ENCODE measurements around the gene CDH4.

Gene CDH4

DNA sequence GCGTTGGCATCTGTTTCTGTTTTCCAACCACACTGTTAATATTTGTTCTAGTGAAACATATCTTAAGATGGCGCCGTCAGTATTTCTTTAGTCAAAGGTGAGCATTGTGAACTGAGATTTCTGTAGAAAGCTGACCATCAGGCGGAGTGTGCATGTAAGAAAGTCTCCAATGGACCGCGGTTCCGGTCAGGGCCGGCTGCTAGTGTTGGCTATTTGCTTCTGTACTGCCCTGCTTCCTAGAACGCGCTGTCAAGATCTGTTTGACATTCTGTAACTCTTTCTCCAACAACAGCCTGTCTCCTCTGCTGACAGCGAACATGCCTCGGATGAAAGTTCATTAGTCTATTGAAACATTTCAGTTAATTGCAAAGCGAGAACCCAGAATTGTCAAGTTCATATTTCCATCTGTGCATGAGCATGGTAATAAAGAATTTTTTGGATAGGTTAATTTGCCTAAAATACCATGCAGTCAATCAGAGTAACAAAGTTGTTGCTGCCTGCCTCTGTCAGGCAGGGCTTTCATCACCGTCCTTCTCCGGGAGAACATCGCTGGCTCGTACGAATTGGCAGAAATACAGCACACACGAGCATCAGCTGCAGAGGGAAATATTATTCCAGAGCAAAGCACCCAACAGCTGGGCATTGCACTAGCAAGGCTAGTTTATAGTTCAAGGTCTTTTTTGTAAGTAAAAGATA, 369.1 kb downstream of the CDH4 start:
- Histone ChIP-seq H3K27me3 (ENCODE audit: control insufficient read depth, insufficient read depth, low read length) (no peaks in the 10 kb centered on the region), H3K9ac (ENCODE audit: low read depth, low read length) (no peak overlapping the region), H3K4me1 (ENCODE audit: control insufficient read depth, insufficient read depth, low read length) (no peaks in the 10 kb centered on the region), H3K4me3 (ENCODE audit: low read depth, low read length) (no peak overlapping the region), H3K9me3 (ENCODE audit: control insufficient read depth, insufficient read depth, low read length) (no peaks in the 10 kb centered on the region), H3K36me3 (ENCODE audit: control insufficient read depth, insufficient read depth, low read length) (no peaks in the 10 kb centered on the region)

DNA sequence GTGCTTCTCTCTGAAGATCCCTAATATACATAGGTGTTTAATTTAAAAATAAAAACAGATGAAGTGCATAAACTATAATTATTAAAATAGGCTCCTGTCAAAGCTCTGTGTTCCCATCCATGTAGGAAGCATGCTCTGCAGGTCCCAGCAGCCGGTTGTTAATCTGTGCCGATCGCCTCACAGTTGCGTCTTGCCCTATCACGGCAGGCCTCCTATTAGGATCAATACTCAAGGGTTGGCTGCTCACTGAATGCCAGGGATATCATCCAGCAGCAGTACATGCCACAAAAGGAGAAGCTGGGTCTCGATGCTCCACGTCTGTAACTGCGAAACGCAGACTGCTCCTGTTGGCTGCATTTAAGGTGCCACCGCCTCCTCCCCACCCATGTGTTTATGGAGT, 369.8 kb downstream of the CDH4 start:
- Histone ChIP-seq H3K4me3 (ENCODE audit: low read depth, low read length) (no peak overlapping the region), H3K27me3 (ENCODE audit: control insufficient read depth, insufficient read depth, low read length) (no peaks in the 10 kb centered on the region), H3K36me3 (ENCODE audit: control insufficient read depth, insufficient read depth, low read length) (no peaks in the 10 kb centered on the region), H3K4me1 (ENCODE audit: control insufficient read depth, insufficient read depth, low read length) (no peaks in the 10 kb centered on the region), H3K9me3 (ENCODE audit: control insufficient read depth, insufficient read depth, low read length) (no peaks in the 10 kb centered on the region), H3K9ac (ENCODE audit: low read depth, low read length) (no peak overlapping the region)

DNA sequence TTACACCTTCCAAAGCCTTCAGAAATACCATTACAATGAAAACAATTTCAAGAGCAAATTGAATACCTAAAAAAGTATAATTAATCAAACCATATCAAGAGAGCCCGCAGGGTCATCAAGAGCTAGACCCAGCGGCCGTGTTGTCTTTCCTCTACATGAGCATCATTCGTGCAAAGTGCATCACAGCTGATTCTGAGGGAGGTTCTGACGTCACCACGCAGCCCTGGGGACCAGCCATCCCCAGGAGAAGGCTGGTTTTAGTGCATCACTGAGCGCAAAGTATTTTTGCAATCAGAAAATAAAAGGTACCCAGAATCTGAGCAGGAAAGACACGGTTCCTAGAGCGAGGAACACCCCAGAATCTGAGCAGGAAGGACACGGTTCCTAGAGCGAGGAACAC, 371.4 kb downstream of the CDH4 start:
- Histone ChIP-seq H3K4me3 (ENCODE audit: low read depth, low read length) (no peak overlapping the region), H3K36me3 (ENCODE audit: control insufficient read depth, insufficient read depth, low read length) (no peaks in the 10 kb centered on the region), H3K4me1 (ENCODE audit: control insufficient read depth, insufficient read depth, low read length) (no peaks in the 10 kb centered on the region), H3K9me3 (ENCODE audit: control insufficient read depth, insufficient read depth, low read length) (no peaks in the 10 kb centered on the region), H3K9ac (ENCODE audit: low read depth, low read length) (no peak overlapping the region), H3K27me3 (ENCODE audit: control insufficient read depth, insufficient read depth, low read length) (no peaks in the 10 kb centered on the region)

DNA sequence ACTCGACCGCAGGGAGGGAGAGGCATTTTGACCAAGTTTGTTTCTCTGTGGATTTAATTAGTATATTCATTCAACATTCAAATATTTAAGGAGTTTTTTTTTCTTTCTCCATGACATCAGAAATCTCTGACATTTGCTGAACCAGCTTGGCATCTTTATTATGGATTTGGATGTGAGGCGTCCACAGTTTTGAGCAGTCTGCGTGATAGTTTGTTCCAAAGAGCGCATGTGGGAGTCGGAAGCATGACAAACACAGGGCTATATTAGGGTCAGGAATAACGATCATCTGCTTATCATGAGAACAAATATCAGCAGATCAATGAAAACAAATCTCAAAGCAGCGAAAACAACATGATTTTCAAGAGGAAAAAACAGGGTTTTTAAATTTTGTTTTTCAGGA, 373.2 kb downstream of the CDH4 start:
- no peak overlapping the region for H3K4me3 ChIP-seq (ENCODE audit: low read depth, low read length)
- H3K9me3 ChIP-seq (ENCODE audit: control insufficient read depth, insufficient read depth, low read length) = no peaks in the 10 kb centered on the region
- H3K9ac ChIP-seq (ENCODE audit: low read depth, low read length) = no peak overlapping the region
- no peaks in the 10 kb centered on the region for H3K27me3 ChIP-seq (ENCODE audit: control insufficient read depth, insufficient read depth, low read length)
- H3K36me3 ChIP-seq (ENCODE audit: control insufficient read depth, insufficient read depth, low read length) = no peaks in the 10 kb centered on the region
- no peaks in the 10 kb centered on the region for H3K4me1 ChIP-seq (ENCODE audit: control insufficient read depth, insufficient read depth, low read length)

DNA sequence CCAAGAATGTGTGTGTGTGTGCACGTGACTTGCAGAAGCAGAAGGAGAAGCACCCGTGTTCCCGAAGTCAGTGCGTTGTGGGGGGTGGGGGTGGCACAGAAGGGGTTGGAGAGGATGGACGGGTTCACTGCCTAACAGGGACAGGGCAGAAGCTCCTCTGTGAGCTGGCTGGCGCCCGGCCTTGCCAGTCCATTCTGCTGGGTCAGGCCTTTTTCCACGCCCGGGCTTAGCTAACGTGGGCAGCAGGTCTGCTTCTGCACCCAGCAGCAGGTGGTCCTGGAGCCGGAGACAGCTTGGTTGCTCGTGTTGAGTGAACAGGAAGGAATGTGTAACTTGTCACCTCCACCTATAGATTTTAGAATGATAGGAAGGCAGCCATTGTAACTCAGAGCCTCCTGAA, 374.4 kb downstream of the CDH4 start:
- Histone ChIP-seq H3K9me3 (ENCODE audit: control insufficient read depth, insufficient read depth, low read length) (no peaks in the 10 kb centered on the region), H3K4me1 (ENCODE audit: control insufficient read depth, insufficient read depth, low read length) (no peaks in the 10 kb centered on the region), H3K27me3 (ENCODE audit: control insufficient read depth, insufficient read depth, low read length) (no peaks in the 10 kb centered on the region), H3K4me3 (ENCODE audit: low read depth, low read length) (no peak overlapping the region), H3K9ac (ENCODE audit: low read depth, low read length) (no peak overlapping the region), H3K36me3 (ENCODE audit: control insufficient read depth, insufficient read depth, low read length) (peaks cover 2% of the 10 kb centered on the region)

DNA sequence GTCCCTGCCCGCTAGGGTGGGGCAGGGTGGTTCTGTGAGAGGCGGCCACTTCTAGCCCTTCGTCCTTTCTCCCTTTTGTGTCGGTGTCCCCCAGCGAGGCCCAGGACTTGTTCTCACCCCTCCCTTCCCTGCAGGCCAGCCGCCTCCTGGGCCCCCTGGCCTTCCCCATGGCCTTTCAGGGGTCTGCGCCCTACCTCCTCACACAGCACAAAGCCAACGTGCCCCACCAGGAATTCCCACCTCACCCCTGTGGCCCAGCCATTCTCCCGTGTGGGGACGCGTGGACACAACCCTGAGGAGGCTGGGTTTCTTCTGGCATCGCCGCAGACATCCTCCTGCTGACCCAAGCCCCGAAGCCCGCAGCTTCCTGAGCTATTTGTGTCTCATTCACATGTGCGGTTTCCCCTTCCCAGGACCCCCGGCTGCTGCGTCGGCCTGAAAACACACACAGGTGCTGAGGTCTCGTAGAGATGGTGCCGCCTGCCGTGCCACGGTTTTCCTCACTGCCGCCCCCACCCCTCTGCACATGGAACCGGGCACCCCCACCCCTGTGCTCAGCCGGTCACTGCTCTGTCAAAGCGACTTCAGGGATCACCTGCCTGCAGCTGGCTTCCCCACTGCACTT, 375.8 kb downstream of the CDH4 start:
- no peak overlapping the region for H3K9ac ChIP-seq (ENCODE audit: low read depth, low read length)
- no peaks in the 10 kb centered on the region for H3K9me3 ChIP-seq (ENCODE audit: control insufficient read depth, insufficient read depth, low read length)
- no peak overlapping the region for H3K4me3 ChIP-seq (ENCODE audit: low read depth, low read length)
- no peaks in the 10 kb centered on the region for H3K4me1 ChIP-seq (ENCODE audit: control insufficient read depth, insufficient read depth, low read length)
- H3K36me3 ChIP-seq (ENCODE audit: control insufficient read depth, insufficient read depth, low read length) = peaks cover 2% of the 10 kb centered on the region
- no peaks in the 10 kb centered on the region for H3K27me3 ChIP-seq (ENCODE audit: control insufficient read depth, insufficient read depth, low read length)

DNA sequence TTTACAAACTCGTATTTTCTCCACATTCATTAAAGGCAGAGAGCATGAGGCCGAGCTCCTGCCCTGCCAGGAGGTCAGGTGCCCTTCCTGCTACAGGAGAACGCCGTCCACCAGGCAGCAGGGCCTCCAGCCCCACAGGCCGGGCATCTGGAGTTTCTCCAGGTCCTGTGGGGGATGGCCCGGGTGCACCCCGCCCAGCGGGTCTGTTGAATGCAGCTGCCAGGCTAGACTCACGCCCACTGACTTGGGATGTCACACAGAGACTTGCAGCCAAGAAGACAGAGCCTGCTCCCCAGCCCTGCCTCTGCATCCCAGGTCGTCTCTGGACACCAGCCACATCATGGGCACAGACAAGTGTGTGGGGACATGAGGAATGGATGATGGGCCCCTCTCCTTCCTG, 376.4 kb downstream of the CDH4 start:
- Histone ChIP-seq H3K36me3 (ENCODE audit: control insufficient read depth, insufficient read depth, low read length) (peaks cover 2% of the 10 kb centered on the region), H3K4me1 (ENCODE audit: control insufficient read depth, insufficient read depth, low read length) (no peaks in the 10 kb centered on the region), H3K4me3 (ENCODE audit: low read depth, low read length) (no peak overlapping the region), H3K9ac (ENCODE audit: low read depth, low read length) (no peak overlapping the region), H3K9me3 (ENCODE audit: control insufficient read depth, insufficient read depth, low read length) (no peaks in the 10 kb centered on the region), H3K27me3 (ENCODE audit: control insufficient read depth, insufficient read depth, low read length) (no peaks in the 10 kb centered on the region)

DNA sequence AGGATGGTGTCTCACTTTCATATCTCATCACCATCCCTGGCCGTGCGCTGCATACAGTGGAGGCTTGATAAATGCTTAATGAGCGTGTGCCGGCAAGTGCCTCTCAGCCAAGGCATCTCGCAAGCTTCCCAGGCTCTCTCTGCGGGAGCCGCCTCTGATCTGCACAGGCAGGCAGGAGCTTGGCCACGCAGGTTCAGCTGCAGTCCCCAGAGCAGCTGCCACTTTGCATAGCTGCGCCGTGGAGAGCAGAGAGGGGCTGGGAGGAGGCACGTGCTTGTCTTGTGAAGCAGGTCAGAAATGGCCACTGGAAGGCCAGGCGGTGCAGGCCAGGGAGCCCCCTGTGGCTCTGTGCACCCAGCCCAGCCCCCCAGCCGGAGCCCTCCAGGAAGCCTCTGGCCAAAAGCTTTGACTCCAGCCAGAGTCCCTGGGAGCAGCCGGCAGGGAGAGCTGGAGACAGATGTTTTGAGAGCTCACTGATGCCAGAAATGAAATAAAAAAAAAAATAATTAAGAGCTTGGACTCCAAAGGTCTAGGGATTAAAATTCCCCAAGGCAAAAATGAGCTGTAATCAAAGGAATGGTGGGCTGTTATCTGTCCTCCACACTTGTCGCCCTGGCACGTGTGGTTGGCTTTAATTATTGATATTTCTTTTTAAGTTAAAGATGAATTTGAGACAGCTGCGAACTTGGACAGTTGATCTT, 377.0 kb downstream of the CDH4 start:
- Histone ChIP-seq H3K27me3 (ENCODE audit: control insufficient read depth, insufficient read depth, low read length) (no peaks in the 10 kb centered on the region), H3K9ac (ENCODE audit: low read depth, low read length) (no peak overlapping the region), H3K4me1 (ENCODE audit: control insufficient read depth, insufficient read depth, low read length) (no peaks in the 10 kb centered on the region), H3K9me3 (ENCODE audit: control insufficient read depth, insufficient read depth, low read length) (no peaks in the 10 kb centered on the region), H3K4me3 (ENCODE audit: low read depth, low read length) (no peak overlapping the region), H3K36me3 (ENCODE audit: control insufficient read depth, insufficient read depth, low read length) (peaks cover 2% of the 10 kb centered on the region)

DNA sequence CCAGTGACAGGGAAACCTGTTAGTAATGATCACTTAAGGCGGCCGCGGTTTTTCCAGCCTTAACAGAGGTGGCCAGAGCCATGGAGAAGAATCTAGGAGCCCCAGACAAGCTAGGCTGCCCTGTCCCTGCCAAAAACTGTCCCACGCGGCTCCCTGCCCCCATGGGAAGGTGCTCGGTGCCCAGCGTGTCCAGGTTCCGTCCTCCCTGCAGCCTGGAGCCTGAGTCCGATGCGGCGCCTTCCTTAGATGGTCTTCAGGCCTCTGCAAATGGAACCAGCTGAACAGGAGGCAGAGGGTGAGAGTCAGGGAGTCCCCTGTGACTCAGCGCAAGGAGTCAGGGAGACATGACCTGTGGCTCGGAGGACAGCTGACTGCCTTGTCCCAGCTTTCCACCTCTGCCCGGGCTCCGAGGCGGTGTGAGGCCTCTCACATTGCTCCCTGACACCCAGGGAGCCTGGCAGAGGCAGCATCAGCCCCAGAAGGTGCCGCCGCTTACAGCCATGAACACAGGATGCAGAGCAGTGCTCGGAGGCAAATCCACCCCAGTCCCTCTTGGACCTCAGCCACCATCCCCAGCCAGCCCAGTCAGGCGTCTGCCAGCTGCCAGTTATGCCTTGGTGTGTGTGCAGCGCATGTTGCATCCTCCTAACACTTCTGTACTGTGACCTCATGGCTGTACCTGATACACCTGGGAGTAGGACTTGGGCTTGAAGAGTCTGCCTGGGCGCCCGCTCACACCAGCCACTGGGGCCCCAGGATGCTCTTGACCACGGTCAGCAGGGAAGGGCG, 377.7 kb downstream of the CDH4 start:
- H3K27me3 ChIP-seq (ENCODE audit: control insufficient read depth, insufficient read depth, low read length) = no peaks in the 10 kb centered on the region
- no peak overlapping the region for H3K9ac ChIP-seq (ENCODE audit: low read depth, low read length)
- no peak overlapping the region for H3K4me3 ChIP-seq (ENCODE audit: low read depth, low read length)
- no peaks in the 10 kb centered on the region for H3K4me1 ChIP-seq (ENCODE audit: control insufficient read depth, insufficient read depth, low read length)
- no peaks in the 10 kb centered on the region for H3K9me3 ChIP-seq (ENCODE audit: control insufficient read depth, insufficient read depth, low read length)
- H3K36me3 ChIP-seq (ENCODE audit: control insufficient read depth, insufficient read depth, low read length) = peaks cover 2% of the 10 kb centered on the region

DNA sequence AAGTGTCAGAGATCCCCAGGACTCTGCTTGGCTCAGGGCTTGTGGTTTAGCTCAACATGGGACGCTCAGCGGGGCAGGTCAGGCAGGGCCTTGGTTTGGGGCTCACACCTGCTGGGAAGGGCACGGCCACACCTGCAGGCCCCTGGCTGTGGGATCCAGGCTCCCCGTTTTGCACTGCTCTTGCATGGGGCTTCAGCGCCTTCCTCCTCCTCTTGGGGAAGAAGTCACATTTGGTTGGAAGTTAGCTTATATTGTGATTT, 378.3 kb downstream of the CDH4 start:
- no peaks in the 10 kb centered on the region for H3K9me3 ChIP-seq (ENCODE audit: control insufficient read depth, insufficient read depth, low read length)
- H3K27me3 ChIP-seq (ENCODE audit: control insufficient read depth, insufficient read depth, low read length) = no peaks in the 10 kb centered on the region
- peaks cover 2% of the 10 kb centered on the region for H3K36me3 ChIP-seq (ENCODE audit: control insufficient read depth, insufficient read depth, low read length)
- no peaks in the 10 kb centered on the region for H3K4me1 ChIP-seq (ENCODE audit: control insufficient read depth, insufficient read depth, low read length)
- no peak overlapping the region for H3K9ac ChIP-seq (ENCODE audit: low read depth, low read length)
- H3K4me3 ChIP-seq (ENCODE audit: low read depth, low read length) = no peak overlapping the region

DNA sequence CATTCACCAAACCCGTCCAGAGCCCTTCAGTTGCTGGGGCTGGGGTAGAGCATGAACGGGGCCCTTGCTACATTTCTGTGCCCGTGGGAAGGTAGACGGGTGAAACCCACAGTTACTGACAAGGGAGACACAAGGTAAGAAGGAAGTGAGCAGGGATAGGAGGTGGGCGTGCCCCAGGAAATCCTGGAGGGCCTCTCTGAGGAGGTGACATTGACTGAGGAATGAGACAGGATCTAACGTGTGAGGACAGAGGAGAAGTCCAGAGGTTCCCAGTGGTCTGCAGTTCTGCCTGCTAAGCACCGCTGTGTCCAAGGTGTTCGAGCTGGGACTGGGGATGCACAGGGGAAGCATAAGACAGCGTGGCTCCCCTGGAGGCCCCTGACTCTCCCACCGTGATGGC, 378.8 kb downstream of the CDH4 start:
- Histone ChIP-seq H3K9ac (ENCODE audit: low read depth, low read length) (no peak overlapping the region), H3K36me3 (ENCODE audit: control insufficient read depth, insufficient read depth, low read length) (peaks cover 2% of the 10 kb centered on the region), H3K27me3 (ENCODE audit: control insufficient read depth, insufficient read depth, low read length) (no peaks in the 10 kb centered on the region), H3K9me3 (ENCODE audit: control insufficient read depth, insufficient read depth, low read length) (no peaks in the 10 kb centered on the region), H3K4me3 (ENCODE audit: low read depth, low read length) (no peak overlapping the region), H3K4me1 (ENCODE audit: control insufficient read depth, insufficient read depth, low read length) (no peaks in the 10 kb centered on the region)
